SK-N-SH treated with all-trans-retinoic acid at 6 μM for 48 hours (cell line): ENCODE results near the gene PLXNB1.

Experiments
- ATAC-seq: fragments of 200-7000 bp; cut with Tn5 transposase; 3 replicates; pipeline ENCODE4 v1.9.1; 2020; ENCODE audit warnings: mild to moderate bottlenecking, moderate library complexity
- ARNTL ChIP-seq: fragments of 450-650 bp; formaldehyde crosslinking; IDR thresholded peaks from 2 replicates; pipeline ENCODE4 v1.5.0; 2020; ENCODE audit warnings: low read depth, mild to moderate bottlenecking, moderate library complexity, borderline replicate concordance
- CSDC2 ChIP-seq: fragments of 250-450 bp; sonication (Bioruptor Pico); IDR thresholded peaks from 2 replicates; pipeline ENCODE4 v1.5.0; 2020; ENCODE audit warnings: mild to moderate bottlenecking, moderate library complexity
- ESRRG ChIP-seq: fragments of 250-450 bp; sonication (Bioruptor Pico); IDR thresholded peaks from 2 replicates; pipeline ENCODE4 v1.6.1; 2021; ENCODE audit warnings: mild to moderate bottlenecking
- GLIS3 ChIP-seq: fragments of 250-450 bp; sonication (Bioruptor Pico); IDR thresholded peaks from 2 replicates; pipeline ENCODE4 v1.5.0; 2020; ENCODE audit warnings: mild to moderate bottlenecking, moderate library complexity
- ISL1 ChIP-seq: fragments of 250-450 bp; sonication (Bioruptor Pico); IDR thresholded peaks from 2 replicates; pipeline ENCODE4 v2.1.2; 2022; ENCODE audit warnings: mild to moderate bottlenecking, moderate library complexity
- OSR1 ChIP-seq: fragments of 250-450 bp; sonication (Bioruptor Pico); IDR thresholded peaks from 2 replicates; pipeline ENCODE4 v1.8.0; 2022; ENCODE audit warnings: moderate library complexity, mild to moderate bottlenecking, inconsistent platforms
- RARB ChIP-seq: fragments of 250-450 bp; sonication (Bioruptor Pico); IDR thresholded peaks from 2 replicates; pipeline ENCODE4 v1.8.0; 2021; ENCODE audit warnings: mild to moderate bottlenecking, moderate library complexity
- SNAI2 ChIP-seq: fragments of 250-450 bp; sonication (Bioruptor Pico); IDR thresholded peaks from 2 replicates; pipeline ENCODE4 v1.5.0; 2020; ENCODE audit warnings: mild to moderate bottlenecking, moderate library complexity
- TCF4 ChIP-seq: fragments of 250-450 bp; sonication (Bioruptor Pico); IDR thresholded peaks from 2 replicates; pipeline ENCODE4 v1.8.0; 2021; ENCODE audit warnings: mild to moderate bottlenecking, moderate library complexity, borderline replicate concordance
- ZC3H10 ChIP-seq: fragments of 250-450 bp; sonication (Bioruptor Pico); IDR thresholded peaks from 2 replicates; pipeline ENCODE4 v1.5.1; 2021; ENCODE audit warnings: mild to moderate bottlenecking, moderate library complexity
- ZFP30 ChIP-seq: fragments of 450-650 bp; formaldehyde crosslinking; IDR thresholded peaks from 2 replicates; pipeline ENCODE4 v1.5.0; 2022; ENCODE audit warnings: mild to moderate bottlenecking, moderate library complexity
- ZNF565 ChIP-seq: fragments of 450-650 bp; formaldehyde crosslinking; conservative IDR thresholded peaks from 2 replicates; pipeline ENCODE4 v1.5.0; 2020; ENCODE audit warnings: low read depth, mild to moderate bottlenecking, moderate library complexity
- ZNF70 ChIP-seq: fragments of 450-650 bp; formaldehyde crosslinking; IDR thresholded peaks from 2 replicates; pipeline ENCODE4 v1.5.0; 2020; ENCODE audit warnings: mild to moderate bottlenecking, moderate library complexity
- ZNF8 ChIP-seq: fragments of 450-650 bp; formaldehyde crosslinking; IDR thresholded peaks from 2 replicates; pipeline ENCODE4 v1.5.0; 2020; ENCODE audit warnings: mild to moderate bottlenecking, moderate library complexity
- TF ChIP-seq, protein P1 (sequence below): fragments of 250-450 bp; sonication (Bioruptor Pico); IDR thresholded peaks from 2 replicates; pipeline ENCODE4 v1.5.1; 2020; ENCODE audit warnings: low read depth, mild to moderate bottlenecking, moderate library complexity
- TF ChIP-seq, protein P2 (sequence below): fragments of 250-450 bp; sonication (Bioruptor Pico); IDR thresholded peaks from 2 replicates; pipeline ENCODE4 v1.5.1; 2021; ENCODE audit warnings: mild to moderate bottlenecking, moderate library complexity
- TF ChIP-seq, protein P3 (sequence below): fragments of 250-450 bp; sonication (Bioruptor Pico); IDR thresholded peaks from 2 replicates; pipeline ENCODE4 v1.8.0; 2021; ENCODE audit warnings: low read depth, mild to moderate bottlenecking, moderate library complexity, borderline replicate concordance

Gene PLXNB1

GRCh38 chr3:48369693-48370332 is 60.1 kb downstream of the PLXNB1 start:
- no peak for TF ChIP-seq SNAI2 (CRISPR knock-in tag)
- no peak for TF ChIP-seq RARB (CRISPR knock-in tag)
- TF ChIP-seq, protein P1, sequence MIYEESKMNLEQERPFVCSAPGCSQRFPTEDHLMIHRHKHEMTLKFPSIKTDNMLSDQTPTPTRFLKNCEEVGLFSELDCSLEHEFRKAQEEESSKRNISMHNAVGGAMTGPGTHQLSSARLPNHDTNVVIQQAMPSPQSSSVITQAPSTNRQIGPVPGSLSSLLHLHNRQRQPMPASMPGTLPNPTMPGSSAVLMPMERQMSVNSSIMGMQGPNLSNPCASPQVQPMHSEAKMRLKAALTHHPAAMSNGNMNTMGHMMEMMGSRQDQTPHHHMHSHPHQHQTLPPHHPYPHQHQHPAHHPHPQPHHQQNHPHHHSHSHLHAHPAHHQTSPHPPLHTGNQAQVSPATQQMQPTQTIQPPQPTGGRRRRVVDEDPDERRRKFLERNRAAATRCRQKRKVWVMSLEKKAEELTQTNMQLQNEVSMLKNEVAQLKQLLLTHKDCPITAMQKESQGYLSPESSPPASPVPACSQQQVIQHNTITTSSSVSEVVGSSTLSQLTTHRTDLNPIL (CRISPR knock-in tag), result no peak
- TF ChIP-seq, protein P2, sequence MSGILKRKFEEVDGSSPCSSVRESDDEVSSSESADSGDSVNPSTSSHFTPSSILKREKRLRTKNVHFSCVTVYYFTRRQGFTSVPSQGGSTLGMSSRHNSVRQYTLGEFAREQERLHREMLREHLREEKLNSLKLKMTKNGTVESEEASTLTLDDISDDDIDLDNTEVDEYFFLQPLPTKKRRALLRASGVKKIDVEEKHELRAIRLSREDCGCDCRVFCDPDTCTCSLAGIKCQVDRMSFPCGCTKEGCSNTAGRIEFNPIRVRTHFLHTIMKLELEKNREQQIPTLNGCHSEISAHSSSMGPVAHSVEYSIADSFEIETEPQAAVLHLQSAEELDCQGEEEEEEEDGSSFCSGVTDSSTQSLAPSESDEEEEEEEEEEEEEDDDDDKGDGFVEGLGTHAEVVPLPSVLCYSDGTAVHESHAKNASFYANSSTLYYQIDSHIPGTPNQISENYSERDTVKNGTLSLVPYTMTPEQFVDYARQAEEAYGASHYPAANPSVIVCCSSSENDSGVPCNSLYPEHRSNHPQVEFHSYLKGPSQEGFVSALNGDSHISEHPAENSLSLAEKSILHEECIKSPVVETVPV (CRISPR knock-in tag), result no peak
- TF ChIP-seq, protein P3, sequence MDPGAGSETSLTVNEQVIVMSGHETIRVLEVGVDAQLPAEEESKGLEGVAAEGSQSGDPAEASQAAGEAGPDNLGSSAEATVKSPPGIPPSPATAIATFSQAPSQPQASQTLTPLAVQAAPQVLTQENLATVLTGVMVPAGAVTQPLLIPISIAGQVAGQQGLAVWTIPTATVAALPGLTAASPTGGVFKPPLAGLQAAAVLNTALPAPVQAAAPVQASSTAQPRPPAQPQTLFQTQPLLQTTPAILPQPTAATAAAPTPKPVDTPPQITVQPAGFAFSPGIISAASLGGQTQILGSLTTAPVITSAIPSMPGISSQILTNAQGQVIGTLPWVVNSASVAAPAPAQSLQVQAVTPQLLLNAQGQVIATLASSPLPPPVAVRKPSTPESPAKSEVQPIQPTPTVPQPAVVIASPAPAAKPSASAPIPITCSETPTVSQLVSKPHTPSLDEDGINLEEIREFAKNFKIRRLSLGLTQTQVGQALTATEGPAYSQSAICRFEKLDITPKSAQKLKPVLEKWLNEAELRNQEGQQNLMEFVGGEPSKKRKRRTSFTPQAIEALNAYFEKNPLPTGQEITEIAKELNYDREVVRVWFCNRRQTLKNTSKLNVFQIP, result no peak
- TF ChIP-seq, all 23 proteins: peak for 0
- no peak for ATAC-seq

- ATAC-seq, result no peak; the same call in 2 of the 3 replicates
- TF ChIP-seq GLIS3, result no peak
- no peak for TF ChIP-seq ZNF8
- no peak for TF ChIP-seq OSR1 (CRISPR knock-in tag)
These were observed 62.7 kb downstream of the PLXNB1 start for GRCh38 chr3:48367201-48367600.

GRCh38 chr3:48364840-48365239 is 65.0 kb downstream of the PLXNB1 start:
- ATAC-seq, result no peak
- TF ChIP-seq ZNF8 (no peak), TCF4 (CRISPR knock-in tag) (no peak), ARNTL (no peak), SNAI2 (CRISPR knock-in tag) (no peak), ZNF565 (CRISPR knock-in tag) (no peak), GLIS3 (no peak)

DNA sequence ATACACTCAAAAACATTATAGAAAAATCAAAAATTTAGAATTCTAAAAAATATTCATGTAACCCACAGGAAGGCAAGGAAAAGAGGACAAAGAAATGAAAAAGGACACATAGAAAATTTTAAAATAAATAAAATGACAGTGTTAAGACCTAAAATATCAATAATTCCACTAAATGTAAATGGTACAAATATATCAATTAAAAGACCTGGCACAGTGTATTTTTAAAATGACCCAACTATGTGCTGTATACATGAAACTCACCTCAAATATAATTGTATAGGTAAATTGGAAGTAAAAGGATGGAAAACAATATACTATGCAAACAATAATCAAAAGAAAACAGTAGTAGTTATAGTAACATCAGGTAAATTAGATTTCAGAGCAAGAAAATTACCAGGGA is 68.0 kb downstream of the PLXNB1 start:
- no peak for ATAC-seq
- TF ChIP-seq SNAI2 (CRISPR knock-in tag) (no peak), ISL1 (no peak), ZNF565 (CRISPR knock-in tag) (no peak), ZNF8 (no peak), ESRRG (no peak), OSR1 (CRISPR knock-in tag) (no peak), ZNF70 (no peak)

- TF ChIP-seq ZFP30 (CRISPR knock-in tag) (no peak), ESRRG (no peak), SNAI2 (CRISPR knock-in tag) (no peak), OSR1 (CRISPR knock-in tag) (no peak), ZNF565 (CRISPR knock-in tag) (no peak), CSDC2 (CRISPR knock-in tag) (no peak), ZNF70 (no peak), GLIS3 (no peak), ZC3H10 (CRISPR knock-in tag) (no peak)
- TF ChIP-seq, protein P2 (CRISPR knock-in tag), result no peak
- TF ChIP-seq, protein P1 (CRISPR knock-in tag), result no peak
- TF ChIP-seq, protein P3, result no peak
- ATAC-seq, result no peak
These were observed 73.5 kb downstream of the PLXNB1 start for GRCh38 chr3:48356419-48356818.
